Colonic mucosa (tissue), 4 donors: ENCODE measurements around the gene BCOR. TPM values are rescaled to one million over a fixed set of nuclear protein-coding genes. Genes with fewer than 3 reads are reported as not detected.

Source experiments
- DNase-seq: peaks from one replicate; pipeline ENCODE4 v3.0.0-alpha.2; 2020
- H3K27ac ChIP-seq: fragments of 200-600 bp; one replicate; pipeline ENCODE4 v1.8.0; 2021
- H3K27me3 ChIP-seq: fragments of 200-600 bp; one replicate; pipeline ENCODE4 v1.8.0; 2021
- H3K36me3 ChIP-seq: fragments of 200-600 bp; one replicate; pipeline ENCODE4 v1.8.0; 2021
- H3K4me1 ChIP-seq: fragments of 200-600 bp; one replicate; pipeline ENCODE4 v1.8.0; 2021; ENCODE audit warnings: mild to moderate bottlenecking
- H3K4me3 ChIP-seq: fragments of 200-600 bp; one replicate; pipeline ENCODE4 v1.8.0; 2021
- H3K9ac ChIP-seq, 2 donors: one replicate each; pipeline ENCODE4 v1.7.0; 2013; ENCODE audit warnings: control low read depth in 2 of 2, low read depth in 2 of 2, low read length in 2 of 2
- H3K9me3 ChIP-seq: fragments of 200-600 bp; one replicate; pipeline ENCODE4 v1.8.0; 2021
- CTCF ChIP-seq: fragments of 200-600 bp; IDR thresholded peaks from one replicate; pipeline ENCODE4 v1.8.0; 2022; ENCODE audit warnings: antibody characterized with exemption, mild to moderate bottlenecking
- intact Hi-C: fragments of 100-400 bp; cut with DNase I; formaldehyde crosslinking; loops from one replicate; pipeline ENCODE4 v1.14.1; 2022
- total RNA-seq, 2 donors: library from RNA; stranded (reverse); fragmentation: NEBNext Ultra II Directional in 1 of 2; extraction: Animal tissue kit (Norgen Biotek cat#: 25700) in 1 of 2; gene quantifications; one replicate each; pipeline ENCODE4 v1.2.1, GENCODE V29; 2021
- donor health status: healthy.
- donor health status: DM: no; HTN: no; CAD: no.
- donor health status: DM: no; HTN: no; CAD: no.

BCOR gene
- total RNA-seq, 2 donors from 2014 or later = 18.3 to 21.3 TPM

DNA sequence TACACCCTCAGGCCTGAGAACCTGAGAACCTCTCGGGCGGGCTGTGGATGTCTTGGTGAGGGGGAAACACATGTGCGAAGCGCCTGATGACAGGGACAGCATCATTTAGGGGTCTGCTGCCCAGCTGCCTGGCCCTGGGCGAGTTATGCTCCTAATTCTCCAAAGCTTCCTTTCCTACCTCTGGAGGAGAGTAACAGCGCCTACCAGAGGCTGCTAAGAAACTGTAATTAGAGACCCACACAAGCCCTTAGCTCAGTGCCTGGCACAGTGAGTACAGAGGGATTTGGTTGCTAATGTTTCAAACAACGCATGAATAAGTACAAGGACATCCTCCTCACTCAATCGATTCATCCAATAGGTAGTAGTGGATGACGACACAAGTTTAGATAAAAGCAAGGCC, 40.4 kb downstream of the BCOR start:
- H3K27me3 ChIP-seq = no peaks in the 10 kb centered on the region
- H3K9me3 ChIP-seq = no peaks in the 10 kb centered on the region
- H3K36me3 ChIP-seq = no peaks in the 10 kb centered on the region

GRCh38 chrX:40056420-40056819, 41.3 kb downstream of the BCOR start:
- no peaks in the 10 kb centered on the region for H3K36me3 ChIP-seq
- no peaks in the 10 kb centered on the region for H3K27me3 ChIP-seq
- no peak overlapping the region for H3K9ac ChIP-seq
- H3K27ac ChIP-seq = no peak overlapping the region
- H3K4me3 ChIP-seq = no peak overlapping the region
- no peaks in the 10 kb centered on the region for H3K9me3 ChIP-seq
- TF ChIP-seq CTCF = no peak
- intact Hi-C loops = no loop called here
- no peak for DNase-seq
- H3K4me1 ChIP-seq = no peaks in the 10 kb centered on the region

More for the DNA sequence above, 40.4 kb downstream of the BCOR start:
- Histone ChIP-seq H3K4me3 (no peak overlapping the region), H3K9ac (no peak overlapping the region), H3K27ac (no peak overlapping the region), H3K4me1 (no peaks in the 10 kb centered on the region)
- no peak for TF ChIP-seq CTCF
- no peak for DNase-seq
- intact Hi-C loops = no loop called here

GRCh38 chrX:40055495-40055894, 42.3 kb downstream of the BCOR start:
- no peak for TF ChIP-seq CTCF
- no peak overlapping the region for H3K4me3 ChIP-seq
- H3K9ac ChIP-seq = no peak overlapping the region
- no peaks in the 10 kb centered on the region for H3K36me3 ChIP-seq
- no peaks in the 10 kb centered on the region for H3K9me3 ChIP-seq
- no peaks in the 10 kb centered on the region for H3K27me3 ChIP-seq
- intact Hi-C loops = no loop called here
- no peak for DNase-seq
- H3K4me1 ChIP-seq = no peaks in the 10 kb centered on the region
- H3K27ac ChIP-seq = no peak overlapping the region

GRCh38 chrX:40054793-40055192, 43.0 kb downstream of the BCOR start:
- intact Hi-C loops = no loop called here
- H3K9ac ChIP-seq = no peak overlapping the region
- H3K4me3 ChIP-seq = no peak overlapping the region
- H3K27ac ChIP-seq = no peak overlapping the region
- no peaks in the 10 kb centered on the region for H3K27me3 ChIP-seq
- H3K4me1 ChIP-seq = no peaks in the 10 kb centered on the region
- no peaks in the 10 kb centered on the region for H3K9me3 ChIP-seq
- TF ChIP-seq CTCF = no peak
- no peak for DNase-seq
- no peaks in the 10 kb centered on the region for H3K36me3 ChIP-seq

GRCh38 chrX:40050532-40050931, 47.2 kb downstream of the BCOR start:
- intact Hi-C loops = no loop called here

More at GRCh38 chrX:40050532-40050931, 47.2 kb downstream of the BCOR start:
- no peaks in the 10 kb centered on the region for H3K36me3 ChIP-seq
- no peaks in the 10 kb centered on the region for H3K9me3 ChIP-seq
- no peak overlapping the region for H3K9ac ChIP-seq
- TF ChIP-seq CTCF = no peak
- no peaks in the 10 kb centered on the region for H3K27me3 ChIP-seq
- no peak overlapping the region for H3K27ac ChIP-seq
- DNase-seq = no peak
- H3K4me1 ChIP-seq = no peaks in the 10 kb centered on the region
- H3K4me3 ChIP-seq = no peak overlapping the region
